ENCODE data around the gene GNB1.

- TF ChIP-seq CTCF (conservative IDR thresholded peaks at IDR 0.05 in 1 of 2, IDR thresholded peaks at IDR 0.05 in 1 of 2; ENCODE audit: extremely low read depth in 1 of 2, insufficient read depth in 1 of 2, low read depth in 1 of 2, low read length in 2 of 2): no peak
- TF ChIP-seq EZH2 (IDR thresholded peaks at IDR 0.05; ENCODE audit: borderline replicate concordance, low read length): no peak
These were observed 117.0 kb downstream of the GNB1 start for GRCh38 chr1:1773874-1774273.

Measured in mammary epithelial cell (primary cell).